HepG2 (cell line): Measurements from ENCODE around the gene MAP2K1. TPM values are rescaled to one million over a fixed set of nuclear protein-coding genes. Genes with fewer than 3 reads are reported as not detected.

Experiments used
- BRF2 ChIP-seq: sonication (generic); formaldehyde crosslinking; IDR thresholded peaks from 2 replicates; pipeline ENCODE4 v1.8.1; 2022; ENCODE audit warnings: mild to moderate bottlenecking, missing genetic modification reagents
- E2F5 ChIP-seq: sonication (generic); formaldehyde crosslinking; conservative IDR thresholded peaks from 2 replicates; pipeline ENCODE4 v1.4.0; 2020; ENCODE audit warnings: missing genetic modification reagents
- IRF1 ChIP-seq: sonication (generic); formaldehyde crosslinking; IDR thresholded peaks from 2 replicates; pipeline ENCODE4 v1.4.0; 2020; ENCODE audit warnings: low read depth, mild to moderate bottlenecking, missing genetic modification reagents
- KAT8 ChIP-seq: IDR thresholded peaks from 2 replicates; pipeline ENCODE4 v1.6.1; 2016; ENCODE audit warnings: missing genetic modification reagents, missing compliant biosample characterization
- KLF15 ChIP-seq: sonication (generic); formaldehyde crosslinking; IDR thresholded peaks from 2 replicates; pipeline ENCODE4 v1.8.1; 2023; ENCODE audit warnings: borderline replicate concordance, mild to moderate bottlenecking, inconsistent platforms, missing genetic modification reagents, mixed read lengths
- MLX ChIP-seq: IDR thresholded peaks from 2 replicates; pipeline ENCODE4 v1.6.1; 2016
- NFATC3 ChIP-seq: sonication (generic); formaldehyde crosslinking; IDR thresholded peaks from 2 replicates; pipeline ENCODE4 v1.5.1; 2020; ENCODE audit warnings: mild to moderate bottlenecking, missing genetic modification reagents
- NRL ChIP-seq: sonication (generic); formaldehyde crosslinking; IDR thresholded peaks from 2 replicates; pipeline ENCODE4 v1.5.0; 2020; ENCODE audit warnings: missing genetic modification reagents, mild to moderate bottlenecking, moderate library complexity, borderline replicate concordance
- TERF1 ChIP-seq: sonication (generic); formaldehyde crosslinking; IDR thresholded peaks from 2 replicates; pipeline ENCODE4 v1.8.0; 2022; ENCODE audit warnings: mild to moderate bottlenecking, missing genetic modification reagents, moderate library complexity
- ZBTB40 ChIP-seq, 2 experiments: fragments of 450-650 bp in 1 of 2; sonication (generic) in 1 of 2; formaldehyde crosslinking in 1 of 2; IDR thresholded peaks; 2 replicates each; pipeline versions ENCODE4 v1.6.1 to v1.8.0; 2016 to 2022; ENCODE audit warnings: antibody characterized with exemption in 1 of 2, mild to moderate bottlenecking in 1 of 2, missing genetic modification reagents in 1 of 2
- ZNF235 ChIP-seq: sonication (generic); formaldehyde crosslinking; IDR thresholded peaks from 2 replicates; pipeline ENCODE4 v1.8.1; 2023; ENCODE audit warnings: mild to moderate bottlenecking, missing genetic modification reagents, borderline replicate concordance
- ZNF816 ChIP-seq: sonication (generic); formaldehyde crosslinking; IDR thresholded peaks from 2 replicates; pipeline ENCODE4 v1.8.0; 2022; ENCODE audit warnings: missing genetic modification reagents, mild to moderate bottlenecking, borderline replicate concordance
- polyA plus RNA-seq, 8 experiments: library from polyadenylated mRNA; depleted of rRNA in 3 of 8; stranded (reverse) in 7 of 8; unstranded in 1 of 8; fragments of >200 nt; fragmentation: Illumina TruSeq in 4 of 8; extraction: Trizol in 4 of 8; gene quantifications; 2 replicates each; pipeline versions ENCODE4 v1.2.1 to v1.2.3, GENCODE V29; 2011 to 2016; ENCODE audit warnings: low read depth in 4 of 8, missing spikeins in 1 of 8, mixed read lengths in 1 of 8; ENCODE audit not compliant: insufficient read depth in 1 of 8
- total RNA-seq, 5 experiments: library from RNA; depleted of rRNA; stranded (reverse); fragments of >200 nt; fragmentation: Illumina TruSeq; extraction: Trizol; gene quantifications; 2 replicates each; pipeline ENCODE4 v1.2.3, GENCODE V29; 2016; ENCODE audit warnings: low read depth in 1 of 5

The MAP2K1 gene
- total and polyA plus RNA-seq, 2 of the 13 experiments (the other 11 are each of a cell fraction or from before 2014, with no cell fraction given) = 24.1 to 49.2 TPM

GRCh38 chr15:66503780-66504562, 117.3 kb downstream of the MAP2K1 start (continued):
- TF ChIP-seq KLF15 (CRISPR knock-in tag) (no peak), TERF1 (CRISPR knock-in tag) (no peak), BRF2 (no peak), IRF1 (CRISPR knock-in tag) (no peak), MLX (CRISPR knock-in tag) (no peak), ZNF816 (no peak), NRL (no peak), KAT8 (no peak), E2F5 (no peak), NFATC3 (CRISPR knock-in tag) (no peak), ZNF235 (CRISPR knock-in tag) (peak; percentile 58; the same call in 1 of the 2 replicates), ZBTB40 (IDR thresholded peaks at IDR 0.05) (no peak), ZBTB40 (CRISPR knock-in tag; IDR thresholded peaks at IDR 0.05) (no peak)
